GM12865 (cell line): ENCODE results near the gene RPS6KA1.
"Not testable (repeated sequence)": the region's sequence is repeated elsewhere in the genome, so short reads cannot be mapped to it uniquely, and the experiment has no call there.

Experiments used
- DNase-seq: peaks from one replicate; pipeline ENCODE4 v3.0.0; 2010; ENCODE audit warnings: low read depth
- H3K4me3 ChIP-seq: 2 replicates; pipeline ENCODE4 v1.5.1; 2011; ENCODE audit warnings: mild to moderate bottlenecking, low read depth, low read length, control low read depth
- CTCF ChIP-seq: IDR thresholded peaks from 2 replicates; pipeline ENCODE4 v1.5.1; 2011; ENCODE audit warnings: low read length, control low read depth, low read depth, inconsistent platforms; ENCODE audit not compliant: insufficient read depth; ENCODE audit errors: missing control alignments

Gene RPS6KA1

GRCh38 chr1:26579681-26580111 is 50.1 kb downstream of the RPS6KA1 start:
- DNase-seq, result peak; percentile 74
- no peak overlapping the region for H3K4me3 ChIP-seq
- no peak for TF ChIP-seq CTCF

- no peak for TF ChIP-seq CTCF
- no peak for DNase-seq
- H3K4me3 ChIP-seq, result no peak overlapping the region
Observed at GRCh38 chr1:26580116-26580515, 50.6 kb downstream of the RPS6KA1 start.

- no peak for TF ChIP-seq CTCF
- H3K4me3 ChIP-seq, result no peak overlapping the region
- no peak for DNase-seq
Observed at GRCh38 chr1:26581287-26581651, 51.7 kb downstream of the RPS6KA1 start.

GRCh38 chr1:26582053-26582835 is 52.7 kb downstream of the RPS6KA1 start:
- no peak for TF ChIP-seq CTCF
- H3K4me3 ChIP-seq, result no peak overlapping the region
- DNase-seq, result peak; percentile 24

GRCh38 chr1:26582836-26583460 is 53.4 kb downstream of the RPS6KA1 start:
- peak; percentile 75 for DNase-seq
- no peak overlapping the region for H3K4me3 ChIP-seq
- no peak for TF ChIP-seq CTCF

- DNase-seq, result peak; percentile 55
- TF ChIP-seq CTCF, result peak; percentile 33
- no peak overlapping the region for H3K4me3 ChIP-seq
Observed at GRCh38 chr1:26583646-26584485, 54.3 kb downstream of the RPS6KA1 start.

- not testable (repeated sequence) for H3K4me3 ChIP-seq, DNase-seq
Observed at GRCh38 chr1:26584588-26584987, 55.0 kb downstream of the RPS6KA1 start.
